ENCODE data around the gene TMEM184A.

Gene TMEM184A

DNA sequence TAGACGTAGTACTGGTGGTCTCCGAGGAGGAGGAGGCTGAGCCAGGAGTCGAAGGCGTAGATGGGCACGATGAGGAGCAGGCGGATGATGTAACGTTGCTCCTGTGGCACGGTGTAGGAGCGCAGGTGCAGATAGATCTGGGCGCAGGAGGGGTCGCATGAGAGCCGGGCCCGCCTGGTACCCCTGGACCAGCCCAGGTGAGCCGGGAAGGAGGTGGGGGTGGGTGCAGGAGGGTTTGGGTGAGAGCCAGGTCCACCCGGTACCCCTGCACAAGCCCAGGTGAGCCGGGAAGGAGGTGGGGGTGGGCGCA lies 5.2 kb downstream of the TMEM184A start:
- no peak for DNase-seq (ENCODE audit: low read depth)

DNA sequence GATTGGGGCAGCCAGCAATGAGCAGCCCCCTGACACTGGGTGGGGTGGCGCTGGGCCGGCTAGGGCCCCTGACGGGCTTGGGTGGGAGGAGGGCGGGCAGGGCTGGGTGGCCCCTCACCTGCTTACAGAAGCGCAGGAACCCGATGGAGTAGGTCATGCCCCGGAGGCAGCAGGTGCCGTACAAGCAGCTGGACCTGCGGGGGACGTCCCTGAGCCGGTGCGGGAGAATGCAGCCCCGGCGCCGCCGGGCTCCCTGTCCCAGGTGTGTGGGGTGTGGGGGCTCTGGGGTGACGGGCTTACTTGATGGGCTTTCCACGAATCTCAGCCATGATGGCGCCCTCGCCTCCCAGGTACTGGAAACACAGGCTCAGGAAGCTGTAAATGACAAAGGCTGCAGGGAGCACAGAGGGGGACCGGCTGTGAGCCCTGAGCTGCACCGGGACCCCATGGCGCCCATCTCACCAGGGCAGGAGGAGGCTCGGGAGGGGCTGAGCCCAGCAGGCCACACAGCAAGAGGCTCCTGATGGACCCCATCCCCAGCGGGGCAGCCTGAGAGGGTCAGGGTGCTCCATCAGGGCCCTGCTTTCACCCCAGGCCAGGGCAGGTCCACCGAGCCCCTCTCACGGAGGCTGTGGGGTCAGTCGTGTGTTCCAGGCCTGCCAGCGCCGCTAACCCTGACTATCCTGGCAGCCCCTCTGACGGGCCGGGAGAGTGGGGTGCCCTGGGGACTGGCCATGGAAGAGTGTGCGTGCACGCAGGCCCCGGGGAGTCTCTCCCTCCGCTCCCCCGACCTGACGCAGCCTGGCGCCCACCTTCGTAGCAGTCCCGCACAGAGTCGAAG lies 5.8 kb downstream of the TMEM184A start:
- no peak for DNase-seq (ENCODE audit: low read depth)

DNA sequence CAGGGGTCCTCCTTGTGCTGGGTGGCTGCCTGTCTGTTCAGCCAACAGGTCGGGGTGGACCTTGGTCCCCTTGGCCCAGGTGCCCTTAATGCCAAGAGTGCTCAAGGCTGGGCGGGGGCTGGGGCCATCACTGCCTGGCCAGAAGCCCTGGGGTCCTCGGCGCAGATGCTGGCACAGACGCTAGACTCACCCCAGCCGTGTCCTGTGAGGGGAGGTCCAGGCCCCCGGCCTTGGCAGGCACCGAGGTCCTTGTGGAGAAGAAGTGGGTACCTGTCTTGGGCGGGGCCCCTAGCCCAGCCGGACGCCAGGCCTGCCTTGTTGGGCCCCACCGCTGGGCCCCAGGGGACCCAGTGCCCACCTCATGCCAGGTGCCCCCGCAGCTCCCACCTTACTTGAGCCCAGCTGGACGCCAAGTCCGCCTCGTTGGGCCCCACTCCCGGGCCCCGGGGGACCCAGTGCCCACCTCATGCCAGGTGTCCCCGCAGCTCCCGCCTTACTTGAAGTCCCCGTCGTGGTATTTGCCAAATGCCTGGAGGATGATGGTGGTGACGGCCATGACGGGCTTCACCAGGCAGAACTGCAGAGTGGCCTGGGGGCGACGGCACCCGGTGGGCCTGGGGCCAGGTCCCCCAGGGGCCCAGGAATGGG lies 6.5 kb downstream of the TMEM184A start:
- DNase-seq (ENCODE audit: low read depth), result no peak

DNA sequence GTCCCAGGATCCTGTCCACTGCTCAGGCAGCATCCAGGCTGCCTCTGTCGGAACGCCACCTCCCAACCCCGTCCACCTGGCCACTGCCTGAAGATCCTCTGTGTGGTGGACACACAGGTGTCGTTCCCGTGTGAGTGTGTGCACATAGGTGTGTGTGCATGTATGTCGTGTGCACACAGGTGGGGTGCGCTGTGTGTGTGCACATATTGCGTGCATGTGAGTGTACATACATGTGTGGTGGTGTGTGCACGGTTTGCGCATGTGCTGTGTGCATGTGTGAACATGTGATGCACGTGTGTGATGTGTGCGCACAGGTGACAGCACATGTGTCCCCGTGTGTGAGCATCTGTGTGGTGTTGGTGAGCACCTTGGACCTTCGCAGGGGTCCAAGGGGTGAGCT lies 7.1 kb downstream of the TMEM184A start:
- DNase-seq (ENCODE audit: low read depth), result no peak

DNA sequence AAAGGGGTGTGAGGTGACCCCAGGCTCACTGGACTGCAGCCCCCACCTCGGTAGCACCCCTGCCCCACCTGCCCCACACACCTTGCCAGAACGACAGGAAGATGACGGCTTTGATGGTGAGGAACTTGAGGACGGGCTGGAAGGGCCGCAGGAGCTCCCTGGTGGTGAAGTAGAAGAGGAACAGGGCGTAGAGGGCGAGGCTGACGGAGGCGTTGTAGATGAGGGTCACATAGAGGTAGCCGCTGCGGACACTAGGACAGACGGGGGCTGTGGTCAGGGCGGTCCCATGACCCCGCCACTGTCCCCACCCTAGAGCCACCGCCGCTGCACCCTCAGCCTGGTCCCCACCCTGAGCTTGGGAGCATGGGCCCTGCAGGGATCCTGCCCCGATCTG lies 7.6 kb downstream of the TMEM184A start:
- DNase-seq (ENCODE audit: low read depth), result no peak

DNA sequence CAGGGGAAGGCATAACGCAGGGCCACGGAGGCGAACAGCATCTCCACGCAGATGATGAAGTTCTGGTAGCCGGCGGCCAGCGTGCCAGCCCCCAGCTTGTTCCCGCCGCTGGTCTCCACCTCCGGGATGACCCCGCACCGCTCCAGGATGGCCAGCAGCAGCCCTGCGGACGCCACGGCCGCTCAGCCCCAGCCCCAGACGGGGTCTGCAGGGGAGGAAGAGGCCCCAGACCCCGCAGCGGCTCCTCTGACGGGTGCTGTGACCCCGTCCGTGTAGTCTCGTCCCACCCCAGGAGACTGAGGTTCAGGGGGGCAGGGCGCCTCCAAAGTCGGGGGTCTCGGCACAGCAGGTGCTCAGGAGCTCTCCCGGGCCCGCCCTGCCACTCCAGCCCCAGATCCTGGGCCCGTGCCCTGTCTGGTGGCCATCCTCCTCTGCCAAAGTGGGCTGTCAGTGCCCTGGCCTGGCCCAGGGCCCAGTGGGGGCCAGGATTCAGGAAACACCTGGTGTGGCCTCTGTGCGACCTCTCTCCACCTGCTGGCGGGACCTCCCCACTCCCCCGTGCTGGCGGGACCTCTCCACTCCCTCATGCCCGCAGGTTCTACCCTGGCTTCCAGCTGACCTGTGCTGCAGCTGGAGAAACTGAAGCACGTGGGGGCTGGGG lies 8.1 kb downstream of the TMEM184A start:
- no peak for DNase-seq (ENCODE audit: low read depth)

DNA sequence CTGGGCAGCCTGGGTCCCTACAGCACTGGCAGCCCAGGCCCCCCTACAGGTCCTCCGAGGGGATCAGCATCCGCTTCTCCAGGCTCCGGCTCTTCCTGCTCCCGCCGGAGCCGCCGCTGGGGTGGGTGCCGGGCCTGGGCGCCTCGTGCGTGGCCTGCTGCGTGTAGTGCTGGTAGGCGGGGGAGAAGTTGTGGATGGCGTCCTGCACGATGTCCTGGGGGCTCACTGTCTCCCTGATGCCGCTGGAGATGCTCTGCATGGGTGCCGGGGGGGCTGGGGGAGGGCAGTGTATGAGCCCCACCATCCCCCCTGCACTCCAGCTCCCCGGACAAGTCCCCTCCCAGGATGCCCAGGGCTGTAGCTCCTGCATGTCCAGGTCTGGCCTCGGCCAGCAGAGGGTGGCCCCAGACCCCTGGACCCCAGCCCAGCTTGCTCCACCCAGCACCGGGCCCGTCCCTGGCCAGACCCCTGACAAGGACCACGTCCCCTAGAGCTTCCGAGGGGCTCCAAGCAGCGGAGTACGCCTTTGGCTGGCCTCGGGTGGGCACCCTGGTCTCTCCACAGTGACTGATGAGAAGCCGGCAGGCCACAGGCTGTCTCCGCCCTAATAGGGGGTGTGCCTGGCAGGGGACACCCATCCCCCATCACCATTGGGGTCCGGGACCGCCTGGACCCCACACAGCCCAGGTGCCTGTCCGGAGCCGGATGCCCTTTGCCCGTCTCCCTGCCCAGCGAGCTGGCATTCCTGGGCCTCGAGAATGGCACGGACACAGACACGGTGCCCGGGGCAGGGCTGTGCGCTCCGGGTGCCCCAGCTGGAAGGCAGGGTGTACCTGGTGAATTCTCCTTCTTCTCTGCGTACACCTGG lies 8.9 kb downstream of the TMEM184A start:
- no peak for DNase-seq (ENCODE audit: low read depth)

DNA sequence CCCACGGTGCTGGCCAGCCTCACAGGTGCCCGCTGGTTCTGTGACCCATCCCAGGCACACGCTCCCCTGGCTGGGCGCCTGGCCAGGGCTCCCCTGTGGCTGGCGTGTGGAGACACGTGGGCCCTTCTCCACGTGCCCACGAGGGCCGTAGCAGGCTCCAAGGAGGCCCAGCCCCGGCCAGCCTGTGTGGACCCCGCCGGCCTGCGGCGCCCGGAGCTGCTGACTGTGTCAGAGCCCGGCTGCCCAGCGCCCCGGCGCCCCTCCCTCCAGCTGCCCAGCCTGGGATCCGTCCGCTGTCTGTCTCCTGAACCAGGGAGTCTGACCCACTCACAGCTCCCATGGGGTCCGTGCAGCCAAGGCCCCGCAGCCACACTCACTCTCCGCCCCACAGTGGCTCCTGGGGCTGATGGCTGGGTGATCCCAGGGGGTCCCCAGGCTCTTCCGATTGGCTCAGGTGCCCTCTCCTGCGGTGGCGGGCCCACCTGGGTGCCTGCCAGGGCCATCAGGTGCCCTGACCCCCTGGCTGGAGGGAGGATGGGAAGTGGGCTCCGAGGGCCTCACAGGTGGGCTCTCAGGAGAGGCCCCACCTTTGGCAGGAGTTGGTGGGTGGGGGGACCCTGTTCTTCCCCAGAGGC lies 9.6 kb downstream of the TMEM184A start:
- no peak for DNase-seq (ENCODE audit: low read depth)

DNA sequence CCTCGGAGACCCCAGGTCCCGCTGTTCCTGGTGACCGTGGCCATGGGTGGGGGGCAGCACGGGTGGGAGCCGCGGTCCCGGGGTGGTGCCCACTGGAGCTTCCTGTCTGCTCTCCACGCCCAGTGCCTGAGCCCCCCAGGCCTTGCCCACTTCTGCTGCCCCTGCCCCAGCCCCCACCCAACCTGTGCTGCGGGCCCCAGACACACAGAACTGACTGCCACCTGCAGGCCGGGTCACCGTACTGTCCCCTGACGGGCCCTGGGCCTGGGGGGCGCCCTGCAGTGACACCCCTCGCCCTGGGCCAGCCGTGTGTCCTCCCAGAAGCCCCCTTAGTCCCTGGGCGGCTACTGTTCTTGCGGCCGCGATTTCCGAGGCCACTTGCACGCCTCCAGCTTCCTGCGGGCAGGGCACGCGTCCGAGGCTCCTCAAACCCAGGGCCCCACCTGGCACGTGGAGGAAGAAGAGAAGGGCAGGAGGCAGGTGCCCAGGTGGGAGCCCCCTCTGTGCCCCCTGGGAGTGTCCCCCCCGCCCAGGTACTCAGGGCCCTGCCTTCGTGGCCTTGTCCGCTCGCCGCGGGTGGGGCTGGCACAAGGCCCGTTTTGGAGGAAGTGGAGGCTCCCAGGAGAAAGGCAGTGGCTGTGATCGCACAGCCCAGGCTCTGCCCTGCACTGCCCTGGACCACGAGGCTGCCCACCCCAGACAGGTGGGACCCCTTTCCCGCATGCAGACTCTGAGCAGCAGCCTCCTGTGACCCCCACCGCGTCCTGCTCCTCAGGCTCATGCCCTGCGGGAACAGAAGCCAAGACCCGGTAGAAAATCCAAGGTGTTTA lies 10.4 kb downstream of the TMEM184A start:
- no peak for DNase-seq (ENCODE audit: low read depth)

DNA sequence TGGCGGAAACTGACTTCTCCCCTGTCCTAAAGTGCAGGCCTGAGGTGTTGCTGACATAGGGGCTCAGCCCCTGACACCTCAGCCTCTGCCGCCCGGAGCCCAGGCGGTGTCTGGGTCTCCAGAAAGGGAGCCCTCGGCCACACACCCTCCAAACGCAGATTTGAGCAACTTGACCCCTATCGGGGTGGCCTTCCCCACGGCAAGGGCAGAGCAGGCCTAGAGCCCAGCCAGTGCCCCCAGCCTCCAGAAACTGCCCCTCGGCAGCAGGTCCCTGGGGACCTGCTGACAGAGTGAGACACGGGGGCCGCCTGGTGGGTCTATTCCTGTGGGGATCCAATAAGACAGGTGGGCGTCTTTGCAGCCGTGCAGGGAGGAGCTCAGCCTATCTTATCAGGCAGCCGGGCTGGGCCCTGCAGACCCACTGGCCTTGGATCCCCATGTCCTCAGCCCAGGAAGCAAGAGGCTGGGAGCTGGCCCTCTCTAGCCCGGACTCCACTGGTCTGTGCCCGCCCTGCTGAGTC lies 11.0 kb downstream of the TMEM184A start:
- no peak for DNase-seq (ENCODE audit: low read depth)

DNA sequence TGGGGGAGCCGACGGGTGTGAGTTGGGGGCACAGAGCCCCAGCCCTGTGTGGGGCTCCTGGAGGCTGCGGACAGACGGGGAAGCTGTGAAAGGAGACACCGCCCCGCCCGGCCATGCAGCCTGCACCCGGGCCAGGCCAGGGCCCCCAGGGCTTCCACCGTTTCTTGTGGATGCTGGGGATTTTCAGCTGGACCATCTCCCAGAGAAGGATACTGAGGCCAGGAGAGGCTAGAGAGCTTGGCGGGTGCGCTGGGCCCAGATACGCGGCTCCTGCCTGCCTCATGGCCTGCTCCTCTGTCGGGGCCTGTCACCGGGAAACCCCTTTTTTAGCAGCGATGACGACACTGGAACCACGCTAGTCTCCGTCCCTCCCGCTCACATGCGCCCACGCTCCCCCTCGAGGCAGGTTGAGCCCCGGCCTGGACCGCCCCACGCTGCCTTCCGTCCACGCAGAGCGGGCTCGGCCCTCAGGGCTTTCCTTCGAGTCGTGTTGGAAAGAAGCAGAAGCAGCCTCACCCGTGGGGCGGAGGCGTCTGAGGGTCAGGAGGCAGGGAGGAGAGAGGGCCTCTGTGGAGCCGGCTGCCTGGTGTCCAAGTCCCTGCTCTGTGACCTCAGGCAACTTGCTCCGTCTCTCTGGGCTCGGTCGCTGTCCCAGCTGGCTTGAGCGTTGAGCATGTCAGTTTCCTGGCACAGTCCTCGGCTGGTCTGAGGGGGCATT lies 11.7 kb downstream of the TMEM184A start:
- DNase-seq (ENCODE audit: low read depth), result no peak

DNA sequence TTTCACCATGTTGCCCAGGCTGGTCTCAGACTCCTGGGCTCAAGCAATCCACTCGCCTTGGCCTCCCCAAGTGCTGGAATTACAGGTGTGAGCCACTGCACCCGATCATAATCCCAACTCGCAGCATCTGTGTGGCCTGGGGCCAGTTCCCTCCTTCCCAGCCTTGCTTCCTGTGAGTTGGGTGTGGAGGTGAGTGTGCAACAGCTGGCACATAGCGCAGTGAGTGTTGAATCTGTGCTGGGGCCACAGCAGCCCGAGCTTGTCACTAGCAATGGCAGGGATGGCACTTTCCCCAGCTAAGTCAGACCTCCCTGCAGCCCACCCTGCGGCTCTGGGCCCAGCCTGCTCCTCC lies 12.2 kb downstream of the TMEM184A start:
- no peak for DNase-seq (ENCODE audit: low read depth)

DNA sequence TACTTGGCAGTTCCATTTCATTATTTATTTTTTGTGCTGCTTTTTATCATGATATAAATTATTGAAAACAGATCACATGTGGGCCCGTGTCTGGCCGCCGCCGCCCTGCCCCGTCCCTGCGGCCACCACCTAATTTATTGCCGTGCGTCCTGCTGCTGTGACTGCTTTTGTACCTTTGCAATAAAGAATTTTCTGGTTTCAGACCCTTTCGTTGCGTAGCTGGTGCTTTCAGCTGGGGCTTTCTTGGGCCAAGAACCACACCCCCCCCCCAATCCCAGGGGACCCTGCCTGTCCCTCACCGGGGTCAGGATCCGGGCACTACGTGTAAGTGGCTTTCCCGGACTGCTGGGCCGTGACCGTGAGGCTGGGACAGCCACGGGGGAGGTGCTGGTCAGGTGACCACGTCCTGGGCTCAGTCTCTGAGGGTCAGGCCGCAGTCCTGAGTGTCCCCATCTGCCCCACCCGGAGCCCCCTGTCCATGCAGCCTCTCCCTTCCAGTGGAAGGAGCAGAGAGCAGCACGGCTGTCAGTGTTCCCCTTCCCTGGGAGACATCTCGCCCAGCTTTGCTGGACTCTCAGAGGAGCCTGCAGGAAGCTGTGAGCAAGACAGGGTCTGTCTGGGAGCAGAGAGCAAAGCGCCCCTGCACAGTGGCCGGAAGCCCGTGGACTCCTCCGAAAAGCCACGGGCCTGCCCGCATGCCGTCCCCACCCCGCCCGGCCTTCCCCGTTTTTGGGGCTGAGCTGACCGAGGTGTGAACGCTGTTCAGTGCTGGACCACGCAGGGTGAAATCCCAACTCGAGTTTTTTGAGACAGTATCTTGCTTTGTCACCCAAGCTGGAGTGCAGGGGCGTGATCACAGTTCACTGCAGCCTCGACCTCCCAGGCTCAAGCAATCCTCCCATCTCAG lies 12.9 kb downstream of the TMEM184A start:
- no peak for DNase-seq (ENCODE audit: low read depth)

DNA sequence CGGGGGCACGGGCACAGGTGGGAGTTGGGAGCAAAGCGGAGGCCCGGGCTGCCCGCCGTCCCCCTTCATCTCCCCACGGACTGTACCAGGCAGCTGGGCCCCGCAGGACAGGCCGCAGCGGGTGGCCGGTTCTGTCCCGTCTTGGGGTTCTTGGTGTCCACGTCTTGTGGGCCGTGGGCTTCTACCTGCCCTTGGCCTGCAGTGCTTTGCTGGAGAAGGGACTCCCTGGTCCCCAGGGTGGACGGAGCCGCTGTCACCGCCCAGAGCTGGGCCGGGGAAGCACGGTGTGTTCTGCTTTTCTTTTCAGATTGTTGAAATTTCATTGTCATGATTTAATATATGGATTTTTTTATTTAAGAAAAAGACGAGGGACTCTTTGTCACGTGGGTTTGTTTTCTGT lies 13.7 kb downstream of the TMEM184A start:
- DNase-seq (ENCODE audit: low read depth), result no peak

DNA sequence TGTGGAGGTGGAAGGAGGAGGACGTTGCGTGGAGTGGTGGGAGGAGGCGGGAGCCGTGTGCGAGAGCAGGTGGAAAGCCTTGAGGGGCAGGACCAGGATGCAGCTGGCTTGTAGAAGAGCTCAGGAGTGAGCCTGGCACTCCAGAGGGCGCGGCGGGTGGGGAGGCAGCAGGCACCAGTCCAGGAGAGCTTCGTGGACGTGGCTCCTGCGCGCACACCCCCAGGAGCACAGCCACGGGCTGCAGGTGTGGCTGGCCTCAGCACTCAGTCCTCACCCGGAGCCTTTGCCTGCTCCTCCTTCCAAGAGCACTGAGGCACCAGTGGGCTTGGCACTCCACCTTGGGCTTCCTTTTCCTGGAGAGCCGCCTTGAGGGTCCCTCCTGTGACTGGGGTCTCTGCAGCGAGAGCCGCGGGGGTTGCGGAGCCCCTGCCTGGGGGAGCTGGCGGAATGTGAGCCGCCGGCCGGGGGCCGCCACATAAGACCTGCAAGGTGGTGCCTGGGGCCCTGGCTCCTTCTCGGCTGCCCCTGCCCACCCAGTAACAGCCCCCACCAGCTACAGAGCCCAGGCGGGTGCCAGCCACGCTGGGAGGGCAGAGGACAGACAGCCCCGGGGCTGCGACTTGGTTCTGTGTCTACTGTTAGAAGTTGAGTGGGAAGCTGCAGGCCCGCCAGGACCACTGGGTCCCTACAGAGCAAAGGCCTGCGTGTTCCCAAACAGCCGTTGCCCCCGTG lies 14.4 kb downstream of the TMEM184A start:
- DNase-seq (ENCODE audit: low read depth), result no peak

DNA sequence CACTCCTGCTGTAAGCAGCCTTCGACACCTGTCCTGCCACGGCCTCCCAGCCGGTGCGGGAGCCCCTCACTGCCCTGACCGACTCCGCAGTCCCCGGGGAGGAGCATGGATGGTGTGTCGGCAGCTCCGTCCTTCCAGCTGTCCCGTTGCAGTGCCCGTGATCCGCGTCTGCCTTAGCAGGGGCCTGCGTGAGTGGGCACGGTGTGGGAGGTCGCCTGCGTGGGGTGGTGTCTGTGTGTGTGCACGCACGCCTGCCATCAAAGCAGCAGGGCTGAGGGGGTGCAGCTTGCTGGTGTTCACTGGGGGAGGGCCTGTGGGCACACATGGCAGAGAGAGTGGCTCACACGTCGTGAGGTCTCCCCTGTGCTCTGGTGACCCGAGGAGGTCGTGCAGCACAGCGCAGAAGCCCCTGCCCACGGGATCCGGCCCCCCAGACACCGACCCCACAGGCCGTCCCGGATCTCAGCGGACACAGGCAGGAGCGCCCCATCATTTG lies 15.2 kb downstream of the TMEM184A start:
- DNase-seq (ENCODE audit: low read depth), result no peak

DNA sequence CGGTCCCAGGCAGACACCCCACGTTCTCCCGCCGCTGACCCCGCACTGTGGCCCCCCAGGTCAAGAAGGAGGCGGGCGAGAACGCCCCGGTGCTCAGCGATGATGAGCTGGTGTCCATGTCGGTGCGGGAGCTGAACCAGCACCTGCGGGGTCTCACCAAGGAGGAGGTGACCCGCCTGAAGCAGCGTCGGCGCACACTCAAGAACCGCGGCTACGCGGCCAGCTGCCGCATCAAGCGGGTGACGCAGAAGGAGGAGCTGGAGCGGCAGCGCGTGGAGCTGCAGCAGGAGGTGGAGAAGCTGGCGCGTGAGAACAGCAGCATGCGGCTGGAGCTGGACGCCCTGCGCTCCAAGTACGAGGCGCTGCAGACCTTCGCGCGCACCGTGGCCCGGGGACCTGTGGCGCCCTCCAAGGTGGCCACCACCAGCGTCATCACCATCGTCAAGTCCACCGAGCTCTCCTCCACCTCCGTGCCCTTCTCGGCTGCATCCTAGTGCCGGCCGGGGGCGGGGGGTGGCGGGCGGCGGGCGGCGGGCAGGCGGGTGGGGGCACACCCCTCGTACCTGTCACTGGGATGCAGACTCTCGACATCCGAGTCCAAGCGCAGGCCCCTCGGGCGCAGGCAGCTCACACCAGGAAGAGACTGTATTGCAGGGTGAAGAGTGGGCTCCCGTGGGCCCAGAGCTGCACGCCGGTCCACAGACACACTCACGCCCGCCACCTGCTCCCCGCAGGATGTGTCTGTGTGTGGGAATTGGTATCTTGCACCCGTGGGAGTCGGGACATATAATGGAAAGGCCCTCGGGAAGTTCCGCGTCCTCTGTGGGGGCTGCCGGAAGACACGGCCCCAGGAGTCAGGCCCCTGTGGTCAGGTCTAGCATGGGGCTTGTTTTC lies 15.9 kb downstream of the TMEM184A start:
- DNase-seq (ENCODE audit: low read depth), result no peak
